GM21786 (cell line): Measurements from ENCODE around the gene PALM.
A peak's percentile ranks its signal among the peaks of the same experiment; 100 is the strongest.
"Not testable (repeated sequence)": the region's sequence is repeated elsewhere in the genome, so short reads cannot be mapped to it uniquely, and the experiment has no call there.

Experiments used
- ATAC-seq: cut with Tn5 transposase; IDR thresholded peaks from one replicate; pipeline ENCODE4 v1.9.1; 2021; ENCODE audit not compliant: unreplicated experiment

The PALM gene

GRCh38 chr19:708154-709143 lies at the start of gene PALM:
TSS of gene PALM (plus strand) at chr19:708935. CDS start at chr19:709147, 212 bp downstream.
- ATAC-seq: no peak

- no peak for ATAC-seq
These were observed 47.8 kb upstream of the PALM start for GRCh38 chr19:660793-661426.

GRCh38 chr19:661427-662196 lies 47.1 kb upstream of the PALM start:
- no peak for ATAC-seq

GRCh38 chr19:662207-662961 lies 46.4 kb upstream of the PALM start:
- no peak for ATAC-seq

GRCh38 chr19:662962-663681 lies 45.6 kb upstream of the PALM start, which contains the start of gene RNF126:
TSS of gene RNF126 (minus strand) at chr19:663214. CDS start at chr19:663121, 93 bp downstream.
- ATAC-seq: peak; percentile 46

- ATAC-seq: no peak
These were observed 45.0 kb upstream of the PALM start for GRCh38 chr19:663682-664117.

- ATAC-seq: no peak
These were observed 43.8 kb upstream of the PALM start for GRCh38 chr19:664913-665443.

GRCh38 chr19:666985-667573 lies 41.7 kb upstream of the PALM start:
- ATAC-seq: not testable (repeated sequence)

GRCh38 chr19:668675-669434 lies 39.9 kb upstream of the PALM start:
- ATAC-seq: not testable (repeated sequence)

- ATAC-seq: no peak
These were observed 38.1 kb upstream of the PALM start for GRCh38 chr19:670609-671075.

- ATAC-seq: no peak
These were observed 34.2 kb upstream of the PALM start for GRCh38 chr19:674282-675151.

GRCh38 chr19:676007-676338 lies 32.8 kb upstream of the PALM start:
- ATAC-seq: no peak

- no peak for ATAC-seq
These were observed 32.2 kb upstream of the PALM start, which contains the start of gene FSTL3 for GRCh38 chr19:676339-677105. TSS of gene FSTL3 (plus strand) at chr19:676392. CDS start at chr19:676424, 32 bp downstream.

- no peak for ATAC-seq
These were observed 31.5 kb upstream of the PALM start for GRCh38 chr19:677201-677600.

- no peak for ATAC-seq
These were observed 30.9 kb upstream of the PALM start for GRCh38 chr19:677601-678436.
